Subcutaneous abdominal adipose tissue (tissue), 5 donors: ENCODE data around the gene SRRM5.
"Not testable (repeated sequence)": the region's sequence is repeated elsewhere in the genome, so short reads cannot be mapped to it uniquely, and the experiment has no call there.

ENCODE experiments used
- H3K27ac ChIP-seq: one replicate; pipeline ENCODE4 v1.7.0; 2013; ENCODE audit warnings: low read depth, mild to moderate bottlenecking, inconsistent platforms, low read length, moderate library complexity
- H3K27me3 ChIP-seq, 5 donors: one replicate each; pipeline ENCODE4 v1.7.0; 2013; ENCODE audit warnings: low read length in 5 of 5, inconsistent platforms in 1 of 5; ENCODE audit not compliant: control insufficient read depth in 5 of 5, insufficient read depth in 4 of 5
- H3K36me3 ChIP-seq, 5 donors: one replicate each; pipeline ENCODE4 v1.7.0; 2013; ENCODE audit warnings: low read length in 5 of 5; ENCODE audit not compliant: control insufficient read depth in 5 of 5, insufficient read depth in 5 of 5
- H3K4me1 ChIP-seq, 5 donors: one replicate each; pipeline ENCODE4 v1.7.0; 2013; ENCODE audit warnings: low read length in 5 of 5, mild to moderate bottlenecking in 3 of 5, moderate library complexity in 1 of 5; ENCODE audit not compliant: control insufficient read depth in 5 of 5, insufficient read depth in 5 of 5
- H3K4me3 ChIP-seq, 5 donors: one replicate each; pipeline ENCODE4 v1.7.0; 2013; ENCODE audit warnings: low read length in 5 of 5, low read depth in 1 of 5
- H3K9ac ChIP-seq, 5 donors: one replicate each; pipeline ENCODE4 v1.7.0; 2013; ENCODE audit warnings: low read length in 5 of 5, mild to moderate bottlenecking in 4 of 5, moderate library complexity in 3 of 5
- H3K9me3 ChIP-seq, 5 donors: one replicate each; pipeline ENCODE4 v1.7.0; 2013; ENCODE audit warnings: low read length in 5 of 5; ENCODE audit not compliant: control insufficient read depth in 5 of 5
- donor health status: healthy.
- donor health status: healthy.
- donor health status: healthy.
- donor health status: healthy.
- donor health status: healthy.

The SRRM5 gene

GRCh38 chr19:43597876-43598275 lies 14.0 kb upstream of the SRRM5 start:
- H3K4me1 ChIP-seq, result peaks cover 8 to 48% (median 40%) of the 10 kb centered on the region in 5 donors
- no peaks in the 10 kb centered on the region for H3K9me3 ChIP-seq
- peak overlapping the region; percentile 99 for H3K27ac ChIP-seq
- H3K27me3 ChIP-seq, result no peaks in the 10 kb centered on the region
- peak overlapping the region in 3 of 5 donors; percentile 85 to 96 (median 90) for H3K9ac ChIP-seq
- H3K36me3 ChIP-seq, result peaks cover 0 to 54% (median 43%) of the 10 kb centered on the region in 5 donors
- H3K4me3 ChIP-seq, result no peak overlapping the region

DNA sequence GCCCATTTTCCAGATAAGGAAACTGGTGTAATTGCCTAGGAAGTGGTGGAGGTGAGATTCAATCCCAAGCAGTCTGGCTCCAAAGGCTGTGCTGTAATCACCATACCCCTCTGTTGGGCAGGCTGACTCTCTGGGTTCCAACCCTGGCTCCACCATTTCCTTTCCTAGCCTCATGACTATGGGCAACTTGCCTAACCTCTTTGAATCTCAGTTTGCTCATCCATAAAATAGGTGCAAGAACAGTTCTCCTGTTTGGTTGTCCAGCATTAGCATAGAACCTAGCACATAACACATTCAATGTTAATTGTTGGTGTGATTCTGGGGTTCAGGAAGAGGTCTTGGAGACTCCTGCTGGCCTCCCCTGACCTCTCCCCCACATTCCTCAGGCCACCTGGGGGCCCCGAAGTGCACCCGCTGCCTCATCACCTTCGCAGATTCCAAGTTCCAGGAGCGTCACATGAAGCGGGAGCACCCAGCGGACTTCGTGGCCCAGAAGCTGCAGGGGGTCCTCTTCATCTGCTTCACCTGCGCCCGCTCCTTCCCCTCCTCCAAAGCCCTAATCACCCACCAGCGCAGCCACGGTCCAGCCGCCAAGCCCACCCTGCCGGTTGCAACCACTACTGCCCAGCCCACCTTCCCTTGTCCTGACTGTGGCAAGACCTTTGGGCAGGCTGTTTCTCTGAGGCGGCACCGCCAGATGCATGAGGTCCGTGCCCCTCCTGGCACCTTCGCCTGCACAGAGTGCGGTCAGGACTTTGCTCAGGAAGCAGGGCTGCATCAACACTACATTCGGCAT lies 13.2 kb upstream of the SRRM5 start:
- Histone ChIP-seq H3K27me3 (no peaks in the 10 kb centered on the region), H3K36me3 (peaks cover 0 to 50% (median 37%) of the 10 kb centered on the region in 5 donors), H3K4me3 (no peak overlapping the region), H3K9me3 (no peaks in the 10 kb centered on the region), H3K27ac (no peak overlapping the region), H3K9ac (no peak overlapping the region), H3K4me1 (peaks cover 8 to 45% (median 38%) of the 10 kb centered on the region in 5 donors)

- no peaks in the 10 kb centered on the region for H3K27me3 ChIP-seq
- H3K9ac ChIP-seq, result peak overlapping the region in 2 of 5 donors; percentile 17 to 30
- peaks cover 0 to 47% (median 33%) of the 10 kb centered on the region in 5 donors for H3K36me3 ChIP-seq
- H3K4me3 ChIP-seq, result no peak overlapping the region
- peaks cover 8 to 34% (median 27%) of the 10 kb centered on the region in 5 donors for H3K4me1 ChIP-seq
- H3K27ac ChIP-seq, result no peak overlapping the region
- H3K9me3 ChIP-seq, result no peaks in the 10 kb centered on the region
Measured at GRCh38 chr19:43599635-43600295, 12.1 kb upstream of the SRRM5 start.

- H3K36me3 ChIP-seq, result peaks cover 0 to 47% (median 33%) of the 10 kb centered on the region in 5 donors
- H3K27me3 ChIP-seq, H3K4me3 ChIP-seq, H3K9ac ChIP-seq, H3K9me3 ChIP-seq, H3K27ac ChIP-seq: not testable (repeated sequence)
- peaks cover 8 to 28% (median 21%) of the 10 kb centered on the region in 5 donors for H3K4me1 ChIP-seq
Measured at GRCh38 chr19:43600326-43600725, 11.6 kb upstream of the SRRM5 start.

GRCh38 chr19:43605875-43606568 lies 5.9 kb upstream of the SRRM5 start:
- no peak overlapping the region for H3K4me3 ChIP-seq
- H3K9ac ChIP-seq, result peak overlapping the region in 1 of 5 donors; percentile 30
- no peaks in the 10 kb centered on the region for H3K27me3 ChIP-seq
- no peaks in the 10 kb centered on the region for H3K9me3 ChIP-seq
- peaks cover 0 to 33% (median 25%) of the 10 kb centered on the region in 5 donors for H3K36me3 ChIP-seq
- no peaks in the 10 kb centered on the region for H3K4me1 ChIP-seq
- no peak overlapping the region for H3K27ac ChIP-seq

GRCh38 chr19:43606569-43607229 lies 5.2 kb upstream of the SRRM5 start:
- no peak overlapping the region for H3K9ac ChIP-seq
- no peaks in the 10 kb centered on the region for H3K27me3 ChIP-seq
- H3K9me3 ChIP-seq, result no peaks in the 10 kb centered on the region
- no peaks in the 10 kb centered on the region for H3K4me1 ChIP-seq
- H3K36me3 ChIP-seq, result peaks cover 0 to 34% (median 22%) of the 10 kb centered on the region in 5 donors
- no peak overlapping the region for H3K27ac ChIP-seq
- no peak overlapping the region for H3K4me3 ChIP-seq

DNA sequence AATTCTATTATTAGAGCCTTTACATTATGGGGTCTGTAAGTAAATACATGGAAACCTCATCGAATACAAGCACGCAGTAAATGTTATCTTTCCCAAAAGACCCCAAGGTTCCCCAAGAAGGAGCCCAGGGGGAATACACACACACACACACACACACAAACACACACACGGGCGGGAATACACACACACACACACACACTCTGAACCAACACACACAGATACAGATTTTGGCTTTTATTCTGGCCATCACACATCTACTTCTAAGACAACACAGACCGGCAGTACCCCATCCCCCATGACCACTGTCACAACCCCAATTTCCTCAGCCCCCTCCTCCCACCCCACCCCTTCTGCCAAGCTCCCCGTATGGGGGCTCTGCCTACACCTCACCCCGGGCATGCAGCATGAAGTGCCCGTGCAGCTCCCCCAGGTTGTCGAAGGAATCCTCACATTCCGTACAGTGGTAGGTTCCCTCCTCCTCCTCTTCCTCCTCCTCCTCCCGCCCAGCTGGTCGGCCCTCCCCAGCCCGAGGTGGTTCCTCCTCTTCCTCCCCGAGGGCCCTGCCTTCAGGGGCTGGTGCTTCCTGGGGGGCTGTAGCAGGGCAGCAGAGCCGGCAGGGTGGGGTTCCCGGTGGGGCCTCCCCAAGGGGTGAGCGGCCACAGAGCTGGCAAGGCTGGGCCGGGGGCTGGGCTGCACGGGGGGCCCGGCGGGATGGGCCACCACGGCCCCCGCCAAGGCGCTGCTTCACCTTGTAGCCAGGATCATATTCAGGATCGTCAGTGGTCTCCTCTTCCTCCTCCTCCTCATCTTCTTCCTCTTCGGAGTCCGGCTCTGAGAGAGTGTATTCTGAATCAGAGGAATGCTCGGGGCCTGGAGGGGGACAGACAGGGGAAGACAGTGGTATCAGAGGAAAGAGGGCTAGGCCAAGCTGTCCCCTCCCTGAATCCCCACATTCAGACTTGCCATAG lies 4.4 kb upstream of the SRRM5 start:
- Histone ChIP-seq H3K9me3 (no peaks in the 10 kb centered on the region), H3K4me1 (no peaks in the 10 kb centered on the region), H3K27ac (no peak overlapping the region), H3K27me3 (no peaks in the 10 kb centered on the region), H3K4me3 (no peak overlapping the region), H3K9ac (no peak overlapping the region), H3K36me3 (peaks cover 0 to 35% (median 24%) of the 10 kb centered on the region in 5 donors)

DNA sequence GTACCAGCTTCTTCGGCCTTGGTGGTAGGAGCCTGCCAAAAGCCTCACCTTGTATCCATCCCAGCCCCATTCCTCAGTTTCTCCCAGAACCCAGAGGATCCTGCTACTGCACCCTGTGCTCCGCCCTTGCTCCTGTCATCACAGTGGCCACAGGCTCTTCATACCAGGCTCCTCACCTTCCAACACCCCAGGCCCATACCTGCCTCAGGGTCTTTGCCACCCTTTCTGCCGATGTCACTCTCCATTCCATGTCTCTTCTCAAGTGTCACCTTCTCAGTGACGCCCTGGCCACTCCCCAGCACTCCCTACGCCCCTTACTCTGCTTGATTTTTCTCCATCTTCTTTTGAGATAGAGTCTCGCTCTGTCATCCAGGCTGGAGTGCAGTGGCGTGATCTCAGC lies 2.0 kb upstream of the SRRM5 start:
- H3K4me3 ChIP-seq, result no peak overlapping the region
- H3K4me1 ChIP-seq, result no peaks in the 10 kb centered on the region
- no peaks in the 10 kb centered on the region for H3K27me3 ChIP-seq
- H3K36me3 ChIP-seq, result peaks cover 0 to 45% (median 37%) of the 10 kb centered on the region in 5 donors
- H3K27ac ChIP-seq, result no peak overlapping the region
- no peak overlapping the region for H3K9ac ChIP-seq
- no peaks in the 10 kb centered on the region for H3K9me3 ChIP-seq

- Histone ChIP-seq H3K9ac (no peak overlapping the region), H3K27ac (no peak overlapping the region), H3K27me3 (no peaks in the 10 kb centered on the region), H3K4me1 (no peaks in the 10 kb centered on the region), H3K36me3 (peaks cover 0 to 45% (median 37%) of the 10 kb centered on the region in 5 donors), H3K9me3 (no peaks in the 10 kb centered on the region), H3K4me3 (no peak overlapping the region)
Measured at GRCh38 chr19:43610493-43610892, 1.4 kb upstream of the SRRM5 start.
